HUES48 (cell line): ENCODE data around the gene KCNJ6.

ENCODE experiments used
- H3K27ac ChIP-seq: one replicate; pipeline ENCODE4 v1.7.0; 2013; ENCODE audit warnings: low read depth, low read length, inconsistent platforms
- H3K27me3 ChIP-seq: 2 replicates; pipeline ENCODE4 v1.6.1; 2013; ENCODE audit warnings: mild to moderate bottlenecking, low read length; ENCODE audit not compliant: control insufficient read depth, insufficient read depth
- H3K36me3 ChIP-seq: 2 replicates; pipeline ENCODE4 v1.6.1; 2013; ENCODE audit warnings: low read length; ENCODE audit not compliant: control insufficient read depth, insufficient read depth
- H3K4me1 ChIP-seq: 2 replicates; pipeline ENCODE4 v1.6.1; 2013; ENCODE audit warnings: mild to moderate bottlenecking, low read length; ENCODE audit not compliant: control insufficient read depth, insufficient read depth
- H3K4me3 ChIP-seq: 2 replicates; pipeline ENCODE4 v1.5.1; 2013; ENCODE audit warnings: mild to moderate bottlenecking, low read depth, low read length
- H3K9ac ChIP-seq: 2 replicates; pipeline ENCODE4 v1.6.1; 2013; ENCODE audit warnings: mild to moderate bottlenecking, low read depth, low read length, moderate library complexity
- H3K9me3 ChIP-seq: 2 replicates; pipeline ENCODE4 v1.6.1; 2013; ENCODE audit warnings: low read length; ENCODE audit not compliant: control insufficient read depth, insufficient read depth

The KCNJ6 gene

GRCh38 chr21:37821092-37821491 lies 95.2 kb downstream of the KCNJ6 start:
- Histone ChIP-seq H3K4me1 (peaks cover 33% of the 10 kb centered on the region), H3K9me3 (no peaks in the 10 kb centered on the region), H3K27ac (no peak overlapping the region), H3K36me3 (no peaks in the 10 kb centered on the region), H3K9ac (no peak overlapping the region), H3K27me3 (no peaks in the 10 kb centered on the region), H3K4me3 (no peak overlapping the region)

- no peak overlapping the region for H3K9ac ChIP-seq
- H3K4me1 ChIP-seq = peaks cover 33% of the 10 kb centered on the region
- H3K27me3 ChIP-seq = no peaks in the 10 kb centered on the region
- peak overlapping the region; percentile 50 for H3K27ac ChIP-seq
- H3K36me3 ChIP-seq = no peaks in the 10 kb centered on the region
- no peaks in the 10 kb centered on the region for H3K9me3 ChIP-seq
- no peak overlapping the region for H3K4me3 ChIP-seq
These were observed 96.9 kb downstream of the KCNJ6 start for GRCh38 chr21:37819372-37819771.

- Histone ChIP-seq H3K4me3 (no peak overlapping the region), H3K36me3 (no peaks in the 10 kb centered on the region), H3K4me1 (peaks cover 33% of the 10 kb centered on the region), H3K27me3 (no peaks in the 10 kb centered on the region), H3K9me3 (0 out of 2 replicates have a peak, but pooled peaks cover 7% of the 10 kb centered on the region), H3K27ac (no peak overlapping the region), H3K9ac (no peak overlapping the region)
These were observed 99.0 kb downstream of the KCNJ6 start for GRCh38 chr21:37817242-37817641.

GRCh38 chr21:37815893-37816292 lies 100.4 kb downstream of the KCNJ6 start:
- peaks cover 33% of the 10 kb centered on the region for H3K4me1 ChIP-seq
- no peak overlapping the region for H3K27ac ChIP-seq
- H3K27me3 ChIP-seq = no peaks in the 10 kb centered on the region
- 0 out of 2 replicates have a peak, but pooled peaks cover 9% of the 10 kb centered on the region for H3K9me3 ChIP-seq
- H3K36me3 ChIP-seq = no peaks in the 10 kb centered on the region
- no peak overlapping the region for H3K4me3 ChIP-seq
- no peak overlapping the region for H3K9ac ChIP-seq

GRCh38 chr21:37811711-37812110 lies 104.5 kb downstream of the KCNJ6 start:
- no peaks in the 10 kb centered on the region for H3K27me3 ChIP-seq
- H3K4me1 ChIP-seq = no peaks in the 10 kb centered on the region
- H3K9me3 ChIP-seq = 0 out of 2 replicates have a peak, but pooled peaks cover 9% of the 10 kb centered on the region
- H3K27ac ChIP-seq = no peak overlapping the region
- H3K9ac ChIP-seq = no peak overlapping the region
- H3K36me3 ChIP-seq = no peaks in the 10 kb centered on the region
- no peak overlapping the region for H3K4me3 ChIP-seq

- Histone ChIP-seq H3K9me3 (0 out of 2 replicates have a peak, but pooled peaks cover 9% of the 10 kb centered on the region), H3K4me3 (no peak overlapping the region), H3K4me1 (no peaks in the 10 kb centered on the region), H3K36me3 (no peaks in the 10 kb centered on the region), H3K27ac (no peak overlapping the region), H3K27me3 (no peaks in the 10 kb centered on the region), H3K9ac (no peak overlapping the region)
These were observed 108.0 kb downstream of the KCNJ6 start for GRCh38 chr21:37808261-37808660.

GRCh38 chr21:37805266-37805665 lies 111.0 kb downstream of the KCNJ6 start:
- H3K9me3 ChIP-seq = no peaks in the 10 kb centered on the region
- H3K27ac ChIP-seq = no peak overlapping the region
- H3K9ac ChIP-seq = no peak overlapping the region
- no peaks in the 10 kb centered on the region for H3K27me3 ChIP-seq
- H3K36me3 ChIP-seq = no peaks in the 10 kb centered on the region
- no peaks in the 10 kb centered on the region for H3K4me1 ChIP-seq
- H3K4me3 ChIP-seq = no peak overlapping the region

GRCh38 chr21:37804001-37804400 lies 112.3 kb downstream of the KCNJ6 start:
- Histone ChIP-seq H3K9ac (no peak overlapping the region), H3K27me3 (no peaks in the 10 kb centered on the region), H3K36me3 (no peaks in the 10 kb centered on the region), H3K27ac (no peak overlapping the region), H3K9me3 (no peaks in the 10 kb centered on the region), H3K4me1 (no peaks in the 10 kb centered on the region), H3K4me3 (no peak overlapping the region)

GRCh38 chr21:37803101-37803651 lies 113.1 kb downstream of the KCNJ6 start:
- Histone ChIP-seq H3K27ac (no peak overlapping the region), H3K4me1 (no peaks in the 10 kb centered on the region), H3K9ac (no peak overlapping the region), H3K9me3 (no peaks in the 10 kb centered on the region), H3K36me3 (no peaks in the 10 kb centered on the region), H3K27me3 (no peaks in the 10 kb centered on the region), H3K4me3 (no peak overlapping the region)

GRCh38 chr21:37800456-37801061 lies 115.7 kb downstream of the KCNJ6 start:
- no peaks in the 10 kb centered on the region for H3K4me1 ChIP-seq
- no peak overlapping the region for H3K4me3 ChIP-seq
- no peak overlapping the region for H3K27ac ChIP-seq
- no peaks in the 10 kb centered on the region for H3K27me3 ChIP-seq
- H3K9ac ChIP-seq = no peak overlapping the region
- H3K36me3 ChIP-seq = no peaks in the 10 kb centered on the region
- H3K9me3 ChIP-seq = no peaks in the 10 kb centered on the region

- Histone ChIP-seq H3K27ac (no peak overlapping the region), H3K4me3 (no peak overlapping the region), H3K36me3 (no peaks in the 10 kb centered on the region), H3K4me1 (no peaks in the 10 kb centered on the region), H3K9me3 (no peaks in the 10 kb centered on the region), H3K27me3 (no peaks in the 10 kb centered on the region), H3K9ac (no peak overlapping the region)
These were observed 116.2 kb downstream of the KCNJ6 start for GRCh38 chr21:37800057-37800455.
